Right cardiac atrium (tissue), 5 donors: Measurements from ENCODE around the gene MYBPC2. TPM values are rescaled to one million over a fixed set of nuclear protein-coding genes. Genes with fewer than 3 reads are reported as not detected.

Experiments used
- ATAC-seq, 2 donors: fragments of 200-7000 bp; cut with Tn5 transposase; one replicate each; pipeline versions ENCODE4 v1.8.0 to v1.9.1; 2020; ENCODE audit warnings: moderate library complexity in 2 of 2, mild to moderate bottlenecking in 1 of 2
- DNase-seq, 3 donors: peaks; one replicate each; pipeline ENCODE4 v3.0.0-alpha.2; 2020
- H3K27ac ChIP-seq: one replicate; pipeline ENCODE4 v1.5.1; 2013; ENCODE audit warnings: mild to moderate bottlenecking, low read length, control low read depth, moderate library complexity
- H3K27me3 ChIP-seq: one replicate; pipeline ENCODE4 v1.6.1; 2013; ENCODE audit not compliant: control insufficient read depth, insufficient read depth
- H3K4me1 ChIP-seq: one replicate; pipeline ENCODE4 v1.6.1; 2013; ENCODE audit warnings: low read length; ENCODE audit not compliant: control insufficient read depth, insufficient read depth
- H3K4me3 ChIP-seq: one replicate; pipeline ENCODE4 v1.5.1; 2013; ENCODE audit warnings: low read length, control low read depth
- H3K9me3 ChIP-seq: one replicate; pipeline ENCODE4 v1.6.1; 2013; ENCODE audit warnings: low read length; ENCODE audit not compliant: control insufficient read depth
- WGBS: extraction: QIAGEN DNeasy Blood & Tissue Kit; methylation state at CpG from one replicate; pipeline ENCODE4 v1.1.7; 2013; 5-methylcytosine and 5-hydroxymethylcytosine counted together
- intact Hi-C, 4 donors: fragments of 100-400 bp; cut with DNase I; formaldehyde crosslinking; loops; one replicate each; pipeline versions ENCODE4 v1.11.0 to v1.14.0; 2022 to 2023
- polyA plus RNA-seq: library from polyadenylated mRNA; stranded (reverse); fragments of 200-250 nt; gene quantifications from one replicate; pipeline ENCODE4 v1.2.3, GENCODE V29; 2013
- total RNA-seq, 4 donors: library from RNA; stranded (reverse); fragmentation: NEBNext Ultra II Directional; extraction: Animal tissue kit (Norgen Biotek cat#: 25700); gene quantifications; one replicate each; pipeline ENCODE4 v1.2.1, GENCODE V29; 2021
- donor health status: healthy with polysubstance abuse.
- donor health status: DM: no; HTN: yes; CAD: no.
- donor health status: DM: no; HTN: no; CAD: no.
- donor health status: DM: no; HTN: yes; CAD: no; lungs with severe emphysema.
- donor health status: DM: yes; HTN: yes; CAD: no.

Gene MYBPC2
- total and polyA plus RNA-seq, 5 donors = not detected

DNA sequence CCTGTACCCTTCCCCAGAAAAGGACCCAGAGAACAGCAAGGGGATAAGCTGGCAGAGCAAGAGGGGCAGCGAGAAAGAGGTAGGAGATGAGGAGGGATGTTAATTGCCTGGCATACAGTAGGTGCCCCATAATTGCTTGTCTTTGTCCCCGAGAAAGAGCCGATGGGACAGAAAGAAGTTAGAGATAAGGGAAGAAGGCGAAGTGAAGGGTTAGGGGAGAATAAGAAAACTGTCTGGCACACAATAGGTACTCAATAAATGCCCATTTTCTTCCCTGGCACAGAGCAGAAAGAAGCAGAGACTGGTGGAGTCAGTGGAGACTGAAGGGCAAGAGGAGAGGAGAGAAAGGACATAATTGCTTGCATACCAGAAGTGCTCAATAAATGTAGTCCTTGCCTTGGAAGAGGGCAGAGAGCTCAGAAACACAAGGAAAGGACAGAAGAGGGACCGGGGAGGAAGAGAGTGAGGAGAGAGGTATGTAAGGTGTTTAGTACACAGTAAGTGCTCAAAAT, 62.4 kb downstream of the MYBPC2 start:
- 75% methylated on average over 5 of the region's 5 CpGs for WGBS
- no peak overlapping the region for H3K4me3 ChIP-seq
- H3K9me3 ChIP-seq = no peaks in the 10 kb centered on the region
- peaks cover 5% of the 10 kb centered on the region for H3K4me1 ChIP-seq
- intact Hi-C loops = no loop called here
- no peak overlapping the region for H3K27ac ChIP-seq
- ATAC-seq = no peak
- no peak for DNase-seq
- H3K27me3 ChIP-seq = no peaks in the 10 kb centered on the region

DNA sequence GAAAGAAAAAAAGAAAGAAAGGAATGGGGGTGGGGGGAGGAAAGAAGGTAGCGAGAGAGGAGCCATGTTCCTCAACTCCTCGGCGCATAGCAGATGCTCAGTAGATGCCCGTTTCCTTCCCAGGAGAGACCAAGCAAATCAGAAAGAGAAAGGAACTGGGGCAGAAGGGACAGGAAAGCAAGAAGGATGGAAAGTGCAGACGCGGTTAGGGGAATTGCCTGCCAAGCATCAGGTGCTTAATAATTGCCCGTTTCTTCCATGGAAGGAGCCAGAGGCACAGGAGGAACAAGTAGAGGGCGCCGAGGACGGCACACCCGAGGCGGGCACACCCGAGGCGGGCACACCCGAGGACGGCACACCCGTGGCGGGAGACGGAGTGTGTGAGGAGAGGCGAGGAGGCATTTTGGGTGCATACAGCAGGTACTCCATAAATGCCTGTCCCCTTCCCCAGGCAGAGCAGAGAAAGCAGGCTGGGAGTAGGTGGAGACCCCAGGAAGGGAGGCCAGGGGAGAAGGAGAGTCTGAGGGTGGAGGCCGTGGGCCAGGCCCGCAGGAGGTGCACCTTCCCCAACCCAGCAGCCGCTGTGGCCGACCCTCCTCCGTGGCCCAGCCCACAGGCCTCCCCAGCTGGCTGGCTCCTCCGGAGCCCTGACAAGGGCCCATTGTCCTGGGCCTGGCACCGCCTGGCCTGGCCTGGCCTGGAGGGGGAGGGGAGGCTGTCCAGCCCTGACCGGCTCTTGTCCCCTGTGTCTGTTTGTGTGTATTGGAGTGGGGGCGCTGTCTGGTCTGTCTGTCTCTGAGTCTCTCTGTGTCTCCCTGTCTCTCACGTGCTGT, 63.7 kb downstream of the MYBPC2 start:
- peaks cover 5% of the 10 kb centered on the region for H3K4me1 ChIP-seq
- H3K4me3 ChIP-seq = no peak overlapping the region
- DNase-seq (peak; percentile 65 to 91 (median 83)), ATAC-seq (peak; percentile 65 to 66)
- peak overlapping the region; percentile 24 for H3K27ac ChIP-seq
- 51% methylated on average over 30 of the region's 30 CpGs for WGBS
- intact Hi-C loops = no loop called here
- no peaks in the 10 kb centered on the region for H3K9me3 ChIP-seq
- no peaks in the 10 kb centered on the region for H3K27me3 ChIP-seq

DNA sequence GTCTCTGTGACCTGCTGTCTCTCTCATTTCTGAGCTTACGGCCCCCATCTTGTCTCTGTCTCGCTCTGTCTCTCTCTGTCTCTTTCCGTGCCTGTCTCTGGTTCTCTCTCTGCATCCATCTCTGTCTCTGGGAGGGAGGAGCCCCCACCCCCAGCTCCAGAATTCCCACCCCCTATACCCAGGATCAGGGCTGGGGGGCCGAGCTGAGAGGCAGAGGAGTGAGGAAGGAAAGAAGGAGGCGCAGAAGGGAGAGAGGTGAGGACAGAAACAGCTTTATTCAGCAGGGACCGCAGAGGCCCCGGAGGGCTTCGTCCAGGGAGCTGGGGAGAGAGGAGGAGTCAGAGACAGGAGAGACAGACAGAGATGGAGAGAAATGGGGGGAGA, 64.3 kb downstream of the MYBPC2 start:
- H3K4me1 ChIP-seq = peaks cover 5% of the 10 kb centered on the region
- intact Hi-C loops = no loop called here

DNA sequence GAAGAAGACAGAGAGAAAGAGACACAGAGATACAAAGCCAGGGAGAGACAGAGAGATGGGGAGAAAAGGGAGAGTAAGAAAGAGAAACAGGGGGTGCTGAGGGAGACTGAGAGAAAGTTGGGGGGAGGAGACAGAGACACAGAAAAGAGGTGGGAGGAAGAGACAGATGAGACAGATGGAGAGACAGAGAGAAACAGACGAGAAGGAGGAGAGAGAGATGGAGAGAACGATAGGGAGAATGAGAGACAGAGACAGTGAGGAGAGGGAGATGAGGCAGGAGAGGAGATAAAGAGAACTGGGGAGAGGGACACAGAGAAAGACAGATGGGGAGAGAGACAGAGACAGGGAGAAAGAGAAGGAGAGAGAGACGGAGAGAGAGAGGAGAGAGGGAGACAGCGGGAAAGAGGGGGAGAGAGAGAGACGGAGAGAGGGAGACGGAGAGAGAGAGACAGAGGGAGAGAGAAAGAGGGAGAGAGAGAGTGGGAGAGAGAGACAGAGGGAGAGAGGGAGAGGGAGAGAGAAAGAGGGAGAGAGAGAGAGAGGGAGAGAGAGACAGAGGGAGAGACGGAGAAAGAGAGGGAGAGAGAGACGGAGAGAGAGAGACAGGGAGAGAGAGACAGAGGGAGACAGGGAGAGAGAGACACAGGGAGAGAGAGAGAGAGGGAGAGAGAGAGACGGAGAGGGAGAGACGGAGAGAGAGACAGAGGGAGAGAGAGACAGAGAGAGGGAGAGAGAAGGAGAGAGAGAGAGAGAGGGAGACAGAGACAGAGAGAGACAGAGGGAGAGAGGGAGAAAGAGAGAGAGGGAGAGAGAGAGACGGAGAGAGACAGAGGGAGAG, 65.7 kb downstream of the MYBPC2 start:
- Histone ChIP-seq H3K4me1 (no peaks in the 10 kb centered on the region), H3K4me3 (no peak overlapping the region), H3K9me3 (no peaks in the 10 kb centered on the region), H3K27ac (peak overlapping the region; percentile 96), H3K27me3 (no peaks in the 10 kb centered on the region)
- ATAC-seq = no peak
- WGBS = 56% methylated on average over 11 of the region's 11 CpGs
- DNase-seq = no peak
- intact Hi-C loops = no loop called here

More for the DNA sequence above, 64.3 kb downstream of the MYBPC2 start:
- Histone ChIP-seq H3K4me3 (no peak overlapping the region), H3K27ac (no peak overlapping the region), H3K9me3 (no peaks in the 10 kb centered on the region), H3K27me3 (no peaks in the 10 kb centered on the region)
- ATAC-seq = peak in 1 of 2 donors; percentile 1
- 47% methylated on average over 8 of the region's 8 CpGs for WGBS
- peak in 1 of 3 donors; percentile 75 for DNase-seq

DNA sequence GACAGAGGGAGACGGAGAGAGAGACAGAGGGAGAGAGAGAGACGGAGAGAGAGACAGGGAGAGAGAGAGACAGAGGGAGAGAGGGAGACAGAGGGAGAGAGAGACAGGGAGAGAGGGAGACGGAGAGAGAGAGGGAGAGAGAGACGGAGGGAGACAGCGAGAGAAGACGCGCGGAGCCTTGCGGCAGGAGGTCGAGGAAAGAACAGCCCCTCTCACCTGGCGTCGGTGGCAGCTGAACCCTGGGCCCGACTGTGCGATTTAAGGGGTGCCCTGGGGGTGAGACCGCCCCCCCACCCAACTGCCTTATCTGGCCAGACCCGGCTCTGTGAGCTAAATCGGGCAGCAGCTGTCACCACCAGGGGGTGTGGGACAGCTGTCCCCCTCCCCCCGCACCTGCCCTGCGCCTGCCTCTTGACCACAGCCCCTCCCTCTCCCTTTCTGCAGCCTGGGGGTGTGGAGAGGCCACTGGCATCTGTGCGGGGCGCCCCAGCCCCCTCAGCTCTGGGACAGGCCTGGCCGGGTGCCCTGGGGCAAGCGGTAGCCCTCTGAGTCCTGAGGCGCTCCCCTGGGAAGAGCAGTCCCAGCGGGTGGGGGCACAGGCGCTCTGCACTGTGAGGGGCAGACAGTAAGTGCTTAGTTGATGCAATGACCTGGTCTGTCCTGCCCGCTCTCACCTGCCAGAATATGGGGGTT, 67.5 kb downstream of the MYBPC2 start:
- ATAC-seq (peak; percentile 64), DNase-seq (peak; percentile 70 to 92 (median 88))
- peak overlapping the region; percentile 31 for H3K4me3 ChIP-seq
- H3K27me3 ChIP-seq = no peaks in the 10 kb centered on the region
- no peaks in the 10 kb centered on the region for H3K4me1 ChIP-seq
- WGBS = 33% methylated on average over 27 of the region's 27 CpGs
- intact Hi-C loops = no loop called here
- no peaks in the 10 kb centered on the region for H3K9me3 ChIP-seq
- H3K27ac ChIP-seq = peak overlapping the region; percentile 96

DNA sequence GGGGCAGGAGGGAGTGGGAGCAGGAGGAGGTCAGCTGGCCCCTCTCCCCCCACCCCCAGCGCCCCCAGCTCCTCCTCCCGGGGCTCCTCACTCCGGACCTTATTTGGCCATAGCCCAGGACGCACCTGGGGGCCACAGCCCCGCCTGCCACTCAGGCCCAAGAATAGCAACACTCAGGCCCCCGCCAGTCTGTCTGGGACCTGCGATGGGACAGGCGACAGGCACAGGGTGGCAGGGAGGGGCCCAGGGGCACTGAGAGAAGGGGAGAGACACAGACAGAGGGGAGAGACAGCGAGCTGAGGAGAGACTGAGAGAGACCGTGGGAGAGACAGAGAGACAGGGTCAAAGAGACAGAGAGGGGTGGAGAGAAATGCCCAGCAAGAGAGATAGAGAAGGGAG, 68.1 kb downstream of the MYBPC2 start:
- Histone ChIP-seq H3K4me1 (no peaks in the 10 kb centered on the region), H3K4me3 (no peak overlapping the region), H3K27ac (peak overlapping the region; percentile 81), H3K9me3 (no peaks in the 10 kb centered on the region), H3K27me3 (no peaks in the 10 kb centered on the region)
- DNase-seq (peak; percentile 77 to 91 (median 88)), ATAC-seq (peak; percentile 75 to 77)
- intact Hi-C loops = no loop called here
- WGBS = 41% methylated on average over 10 of the region's 10 CpGs

DNA sequence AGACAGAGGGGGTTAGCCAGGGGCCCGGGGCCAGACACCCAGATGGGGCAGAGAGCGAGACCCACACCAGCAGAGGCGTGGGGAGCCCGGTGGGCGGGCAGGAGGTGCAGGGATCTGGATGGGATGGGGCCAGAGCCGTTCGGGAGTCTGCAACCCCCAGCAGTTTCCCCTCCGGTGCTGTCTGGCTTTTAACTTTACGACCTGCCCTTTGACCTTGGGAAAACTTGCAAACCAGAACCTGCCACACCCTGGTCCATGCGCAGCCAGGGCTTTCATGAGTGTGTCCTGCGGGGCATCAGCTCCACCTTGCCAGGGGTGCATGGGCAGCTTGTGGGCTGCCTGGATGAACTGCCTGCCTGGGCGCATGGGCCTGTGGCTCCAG, 68.5 kb downstream of the MYBPC2 start:
- DNase-seq = peak in 2 of 3 donors; percentile 56 to 61
- peak; percentile 0 to 1 for ATAC-seq
- 51% methylated on average over 12 of the region's 12 CpGs for WGBS
- intact Hi-C loops = no loop called here
- Histone ChIP-seq H3K4me1 (no peaks in the 10 kb centered on the region), H3K27ac (peak overlapping the region; percentile 81), H3K27me3 (no peaks in the 10 kb centered on the region), H3K9me3 (no peaks in the 10 kb centered on the region), H3K4me3 (peak overlapping the region; percentile 7)

DNA sequence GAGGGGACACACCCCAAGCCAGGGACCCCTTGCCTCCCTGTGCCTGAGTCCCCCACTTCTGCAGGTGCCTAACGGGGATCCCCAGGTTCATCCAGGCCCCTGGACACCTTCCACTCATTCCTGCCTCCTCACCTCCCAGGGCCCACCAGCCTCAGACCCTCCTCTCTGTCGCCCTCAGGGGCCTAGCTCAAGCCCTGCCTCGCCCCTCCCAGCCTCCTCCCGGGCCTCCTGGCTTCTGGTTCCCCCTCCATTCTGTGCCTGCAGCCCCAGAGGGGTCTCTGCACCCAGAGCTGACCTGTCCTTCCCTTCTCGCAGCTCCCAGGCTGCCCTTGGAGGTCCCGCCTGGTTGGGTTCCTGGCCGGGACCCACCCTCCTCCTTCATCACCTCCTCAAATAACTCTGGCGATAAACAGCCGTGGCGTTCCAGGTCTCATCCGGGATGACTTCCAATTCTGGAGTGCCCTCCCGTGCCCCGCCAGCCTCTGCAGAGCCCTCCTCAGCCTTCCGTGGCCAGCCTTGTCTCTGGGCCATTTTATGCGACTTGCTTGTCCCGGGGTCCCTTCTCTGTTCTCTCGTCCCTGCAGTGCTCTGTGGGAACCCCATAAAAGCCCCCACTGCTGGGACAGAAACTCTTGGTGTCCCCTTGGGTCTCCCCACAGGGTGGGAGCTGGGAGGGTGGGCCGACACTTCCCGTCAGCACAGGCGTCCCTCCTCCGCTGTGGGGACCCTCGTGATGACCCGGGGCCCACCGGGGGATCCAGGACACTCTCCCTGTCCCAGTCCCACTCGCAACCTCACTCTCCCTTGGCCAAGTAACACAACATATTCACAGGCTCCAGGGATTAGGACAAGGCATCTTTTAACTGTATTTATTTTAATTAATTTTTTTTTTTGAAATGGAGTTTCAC, 69.1 kb downstream of the MYBPC2 start:
- WGBS = 51% methylated on average over 25 of the region's 25 CpGs
- Histone ChIP-seq H3K27me3 (no peaks in the 10 kb centered on the region), H3K9me3 (no peaks in the 10 kb centered on the region), H3K4me3 (peak overlapping the region; percentile 7), H3K27ac (peak overlapping the region; percentile 82), H3K4me1 (no peaks in the 10 kb centered on the region)
- ATAC-seq (peak; percentile 57 to 58), DNase-seq (peak; percentile 62 to 87 (median 83))
- intact Hi-C loops = no loop called here

DNA sequence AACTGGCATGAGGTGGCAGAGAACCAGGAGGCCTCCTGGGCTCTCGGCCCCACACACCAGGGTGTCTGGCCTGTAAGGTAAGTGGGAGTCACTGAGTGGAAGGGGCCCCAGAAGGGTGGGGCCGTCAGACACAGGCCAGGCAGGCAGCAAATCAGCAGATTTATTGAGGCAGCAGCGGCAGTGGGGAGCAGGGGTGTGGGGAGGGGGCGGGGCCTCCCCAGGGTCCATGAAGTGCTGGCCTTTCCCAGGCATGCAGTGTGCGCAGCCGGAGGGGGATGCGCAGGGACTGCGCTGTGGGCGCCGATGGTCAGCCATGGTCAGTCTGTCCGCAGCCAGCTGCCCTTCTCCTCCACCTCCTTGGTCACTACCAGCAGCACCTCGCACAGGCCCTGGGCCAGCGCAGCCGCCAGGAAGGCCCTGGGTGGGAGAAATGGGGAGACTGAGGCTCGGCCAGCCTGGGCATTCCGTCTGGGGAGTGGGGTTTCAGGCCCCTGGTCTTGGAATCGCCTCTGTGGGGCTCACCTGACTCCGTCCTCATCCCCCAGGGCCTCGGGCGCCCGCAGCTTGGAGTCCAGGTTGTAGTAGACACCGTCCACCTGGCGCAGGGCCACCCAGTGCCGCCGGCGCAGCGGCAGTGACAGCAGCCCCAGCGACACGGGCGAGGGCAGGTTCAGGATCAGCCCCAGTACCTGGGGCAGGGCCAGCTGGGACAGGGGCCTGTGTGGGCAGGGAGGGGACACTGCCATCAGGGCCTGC, 73.3 kb downstream of the MYBPC2 start:
- H3K27me3 ChIP-seq = no peaks in the 10 kb centered on the region
- no peak overlapping the region for H3K27ac ChIP-seq
- WGBS = 93% methylated on average over 30 of the region's 30 CpGs
- H3K9me3 ChIP-seq = no peaks in the 10 kb centered on the region
- intact Hi-C loops = no loop called here
- H3K4me3 ChIP-seq = no peak overlapping the region
- ATAC-seq = no peak
- DNase-seq = peak in 1 of 3 donors; percentile 71
- peaks cover 3% of the 10 kb centered on the region for H3K4me1 ChIP-seq
